ENCODE measurements around the gene OR10V1. TPM values are rescaled to one million over a fixed set of nuclear protein-coding genes. Genes with fewer than 3 reads are reported as not detected.

OR10V1 gene
- total and polyA plus RNA-seq, 9 of the 15 experiments (the other 6 are each of a cell fraction or from before 2014, with no cell fraction given): not detected

GRCh38 chr11:59668950-59669610 lies 44.6 kb downstream of the OR10V1 start, which contains the start of gene PATL1 (continued):
- TF ChIP-seq, protein P1, sequence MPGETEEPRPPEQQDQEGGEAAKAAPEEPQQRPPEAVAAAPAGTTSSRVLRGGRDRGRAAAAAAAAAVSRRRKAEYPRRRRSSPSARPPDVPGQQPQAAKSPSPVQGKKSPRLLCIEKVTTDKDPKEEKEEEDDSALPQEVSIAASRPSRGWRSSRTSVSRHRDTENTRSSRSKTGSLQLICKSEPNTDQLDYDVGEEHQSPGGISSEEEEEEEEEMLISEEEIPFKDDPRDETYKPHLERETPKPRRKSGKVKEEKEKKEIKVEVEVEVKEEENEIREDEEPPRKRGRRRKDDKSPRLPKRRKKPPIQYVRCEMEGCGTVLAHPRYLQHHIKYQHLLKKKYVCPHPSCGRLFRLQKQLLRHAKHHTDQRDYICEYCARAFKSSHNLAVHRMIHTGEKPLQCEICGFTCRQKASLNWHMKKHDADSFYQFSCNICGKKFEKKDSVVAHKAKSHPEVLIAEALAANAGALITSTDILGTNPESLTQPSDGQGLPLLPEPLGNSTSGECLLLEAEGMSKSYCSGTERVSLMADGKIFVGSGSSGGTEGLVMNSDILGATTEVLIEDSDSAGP (CRISPR knock-in tag; IDR thresholded peaks at IDR 0.05): no peak
- TF ChIP-seq ZNF274 (IDR thresholded peaks at IDR 0.05; ENCODE audit: borderline replicate concordance, low read depth, low read length): no peak
- no peak for TF ChIP-seq SAP30 (IDR thresholded peaks at IDR 0.05; ENCODE audit: borderline replicate concordance, insufficient read depth, low read depth, low read length, poor library complexity, severe bottlenecking)
- TF ChIP-seq PKNOX1 (IDR thresholded peaks at IDR 0.05): peak; percentile 95
- TF ChIP-seq ZNF124 (CRISPR knock-in tag; IDR thresholded peaks at IDR 0.05): no peak
- no peak for TF ChIP-seq ZFP1 (CRISPR knock-in tag; IDR thresholded peaks at IDR 0.05)
- 0 out of 2 replicates have a peak, but pooled peaks have one; percentile 29 for TF ChIP-seq PYGO2 (tag; IDR thresholded peaks at IDR 0.05)
- TF ChIP-seq CREBBP (IDR thresholded peaks at IDR 0.05; ENCODE audit: low read depth, low read length): no peak
- no peak for TF ChIP-seq ZNF133 (CRISPR knock-in tag; IDR thresholded peaks at IDR 0.05)
- TF ChIP-seq ID3 (CRISPR knock-in tag; IDR thresholded peaks at IDR 0.05): no peak
- 0 out of 2 replicates have a peak, but pooled peaks have one; percentile 56 for TF ChIP-seq ID3 (tag; IDR thresholded peaks at IDR 0.05)
- no peak for TF ChIP-seq TSHZ1 (CRISPR knock-in tag; IDR thresholded peaks at IDR 0.05)
- TF ChIP-seq, protein P2, sequence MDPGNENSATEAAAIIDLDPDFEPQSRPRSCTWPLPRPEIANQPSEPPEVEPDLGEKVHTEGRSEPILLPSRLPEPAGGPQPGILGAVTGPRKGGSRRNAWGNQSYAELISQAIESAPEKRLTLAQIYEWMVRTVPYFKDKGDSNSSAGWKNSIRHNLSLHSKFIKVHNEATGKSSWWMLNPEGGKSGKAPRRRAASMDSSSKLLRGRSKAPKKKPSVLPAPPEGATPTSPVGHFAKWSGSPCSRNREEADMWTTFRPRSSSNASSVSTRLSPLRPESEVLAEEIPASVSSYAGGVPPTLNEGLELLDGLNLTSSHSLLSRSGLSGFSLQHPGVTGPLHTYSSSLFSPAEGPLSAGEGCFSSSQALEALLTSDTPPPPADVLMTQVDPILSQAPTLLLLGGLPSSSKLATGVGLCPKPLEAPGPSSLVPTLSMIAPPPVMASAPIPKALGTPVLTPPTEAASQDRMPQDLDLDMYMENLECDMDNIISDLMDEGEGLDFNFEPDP (CRISPR knock-in tag; IDR thresholded peaks at IDR 0.05): no peak
- TF ChIP-seq EP300 (IDR thresholded peaks at IDR 0.05; ENCODE audit: low read length): no peak
- no peak for TF ChIP-seq CEBPB (tag; IDR thresholded peaks at IDR 0.05)
- no peak for TF ChIP-seq NFIX (CRISPR knock-in tag; IDR thresholded peaks at IDR 0.05; ENCODE audit: low read depth)
- TF ChIP-seq HDAC2 (IDR thresholded peaks at IDR 0.05): 0 out of 2 replicates have a peak, but pooled peaks have one; percentile 92
- no peak for TF ChIP-seq ZNF174 (CRISPR knock-in tag; IDR thresholded peaks at IDR 0.05)
- 0 out of 2 replicates have a peak, but pooled peaks have one; percentile 37 for TF ChIP-seq KLF6 (CRISPR knock-in tag; IDR thresholded peaks at IDR 0.05; ENCODE audit: borderline replicate concordance)
